A549 (cell line): Measurements from ENCODE around the gene NUFIP1.

Source experiments
- CBX2 ChIP-seq: fragments of 200-600 bp; sonication (generic); IDR thresholded peaks from 2 replicates; pipeline ENCODE4 v1.6.1; 2016; ENCODE audit warnings: low read depth, mild to moderate bottlenecking, borderline replicate concordance
- FOSB ChIP-seq: fragments of 250-450 bp; sonication (Bioruptor Pico); IDR thresholded peaks from 2 replicates; pipeline ENCODE4 v1.5.0; 2020; ENCODE audit warnings: mild to moderate bottlenecking, moderate library complexity
- FOSL2 ChIP-seq, 2 experiments: fragments of 450-650 bp in 1 of 2; fragments of >200 bp in 1 of 2; sonication (Bioruptor Twin) in 1 of 2; formaldehyde crosslinking; IDR thresholded peaks; 2 replicates each; pipeline versions ENCODE4 v1.5.0 to v1.6.1; 2016 to 2020; ENCODE audit warnings: mild to moderate bottlenecking in 1 of 2, moderate library complexity in 1 of 2
- HMGXB4 ChIP-seq: fragments of 250-450 bp; sonication (Bioruptor Pico); IDR thresholded peaks from 2 replicates; pipeline ENCODE4 v1.5.0; 2021; ENCODE audit warnings: mild to moderate bottlenecking, moderate library complexity, borderline replicate concordance
- JUN ChIP-seq, 2 experiments: fragments of >200 bp; sonication (Bioruptor Twin); formaldehyde crosslinking; IDR thresholded peaks; 2 replicates in 1 of 2; 3 replicates in 1 of 2; pipeline ENCODE4 v1.6.1; 2016 to 2017
- KDM1A ChIP-seq: fragments of 200-600 bp; sonication (generic); IDR thresholded peaks from 2 replicates; pipeline ENCODE4 v1.6.1; 2016; ENCODE audit warnings: low read depth, mild to moderate bottlenecking
- MAX ChIP-seq: IDR thresholded peaks from 2 replicates; pipeline ENCODE4 v1.6.1; 2012
- MAZ ChIP-seq: fragments of 150-350 bp; IDR thresholded peaks from 2 replicates; pipeline ENCODE4 v1.6.1; 2014; ENCODE audit warnings: antibody characterized with exemption, low read depth, low read length, borderline replicate concordance
- POLR2A ChIP-seq: IDR thresholded peaks from 2 replicates; pipeline ENCODE4 v1.6.1; 2012; ENCODE audit warnings: mild to moderate bottlenecking, low read length
- POLR2AphosphoS2 ChIP-seq: conservative IDR thresholded peaks from 2 replicates; pipeline ENCODE4 v1.6.1; 2012; ENCODE audit warnings: low read length, improper control_type of control experiment, inconsistent platforms
- RFX5 ChIP-seq: fragments of 450-650 bp; IDR thresholded peaks from 2 replicates; pipeline ENCODE4 v1.7.1; 2014; ENCODE audit warnings: antibody characterized with exemption, mild to moderate bottlenecking, moderate library complexity
- TFCP2L1 ChIP-seq: fragments of 250-450 bp; sonication (Bioruptor Pico); IDR thresholded peaks from 2 replicates; pipeline ENCODE4 v1.5.0; 2021; ENCODE audit warnings: mild to moderate bottlenecking
- TF ChIP-seq, protein P1 (sequence below): fragments of >200 bp; sonication (Bioruptor Twin); formaldehyde crosslinking; IDR thresholded peaks from 3 replicates; pipeline ENCODE4 v1.5.1; 2016

- TF ChIP-seq TFCP2L1 (CRISPR knock-in tag) (no peak), JUN (IDR thresholded peaks at IDR 0.05) (no peak), FOSL2 (IDR thresholded peaks at IDR 0.05) (no peak), FOSL2 (CRISPR knock-in tag; IDR thresholded peaks at IDR 0.05) (no peak), POLR2AphosphoS2 (no peak), MAZ (no peak), FOSB (CRISPR knock-in tag) (no peak), MAX (no peak), KDM1A (no peak), CBX2 (no peak), HMGXB4 (no peak), RFX5 (no peak), POLR2A (no peak)
- TF ChIP-seq, protein P1, sequence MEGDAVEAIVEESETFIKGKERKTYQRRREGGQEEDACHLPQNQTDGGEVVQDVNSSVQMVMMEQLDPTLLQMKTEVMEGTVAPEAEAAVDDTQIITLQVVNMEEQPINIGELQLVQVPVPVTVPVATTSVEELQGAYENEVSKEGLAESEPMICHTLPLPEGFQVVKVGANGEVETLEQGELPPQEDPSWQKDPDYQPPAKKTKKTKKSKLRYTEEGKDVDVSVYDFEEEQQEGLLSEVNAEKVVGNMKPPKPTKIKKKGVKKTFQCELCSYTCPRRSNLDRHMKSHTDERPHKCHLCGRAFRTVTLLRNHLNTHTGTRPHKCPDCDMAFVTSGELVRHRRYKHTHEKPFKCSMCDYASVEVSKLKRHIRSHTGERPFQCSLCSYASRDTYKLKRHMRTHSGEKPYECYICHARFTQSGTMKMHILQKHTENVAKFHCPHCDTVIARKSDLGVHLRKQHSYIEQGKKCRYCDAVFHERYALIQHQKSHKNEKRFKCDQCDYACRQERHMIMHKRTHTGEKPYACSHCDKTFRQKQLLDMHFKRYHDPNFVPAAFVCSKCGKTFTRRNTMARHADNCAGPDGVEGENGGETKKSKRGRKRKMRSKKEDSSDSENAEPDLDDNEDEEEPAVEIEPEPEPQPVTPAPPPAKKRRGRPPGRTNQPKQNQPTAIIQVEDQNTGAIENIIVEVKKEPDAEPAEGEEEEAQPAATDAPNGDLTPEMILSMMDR = no peak
These were observed 32.0 kb upstream of the NUFIP1 start for GRCh38 chr13:45021250-45021649.
